Liver (tissue), 9 donors: ENCODE results near the gene GPR39. TPM values are rescaled to one million over a fixed set of nuclear protein-coding genes. Genes with fewer than 3 reads are reported as not detected.

ENCODE experiments used
- DNase-seq: peaks from one replicate; pipeline ENCODE4 v3.0.0-alpha.2; 2017; ENCODE audit warnings: low spot score
- H3K27ac ChIP-seq, 2 donors: one replicate each; pipeline ENCODE4 v1.7.0; 2013; ENCODE audit warnings: inconsistent platforms in 2 of 2, low read length in 2 of 2, control low read depth in 1 of 2, low read depth in 1 of 2, mild to moderate bottlenecking in 1 of 2
- H3K27me3 ChIP-seq, 4 donors: one replicate each; pipeline versions ENCODE4 v1.6.1 to v1.7.0; 2013; ENCODE audit warnings: low read length in 3 of 4, inconsistent platforms in 1 of 4, mild to moderate bottlenecking in 1 of 4, moderate library complexity in 1 of 4; ENCODE audit not compliant: control insufficient read depth in 4 of 4, insufficient read depth in 4 of 4
- H3K36me3 ChIP-seq, 4 donors: one replicate each; pipeline versions ENCODE4 v1.6.1 to v1.7.0; 2013; ENCODE audit warnings: low read length in 3 of 4, mild to moderate bottlenecking in 3 of 4, low read depth in 1 of 4, moderate library complexity in 1 of 4; ENCODE audit not compliant: control insufficient read depth in 4 of 4, insufficient read depth in 3 of 4
- H3K4me1 ChIP-seq, 4 donors: one replicate each; pipeline versions ENCODE4 v1.6.1 to v1.7.0; 2013; ENCODE audit warnings: low read length in 3 of 4, mild to moderate bottlenecking in 3 of 4, moderate library complexity in 1 of 4; ENCODE audit not compliant: control insufficient read depth in 4 of 4, insufficient read depth in 4 of 4
- H3K4me3 ChIP-seq, 3 donors: one replicate each; pipeline versions ENCODE4 v1.6.1 to v1.7.0; 2013; ENCODE audit warnings: low read length in 3 of 3, control low read depth in 1 of 3, low read depth in 1 of 3, mild to moderate bottlenecking in 1 of 3
- H3K9ac ChIP-seq, 2 donors: one replicate each; pipeline ENCODE4 v1.7.0; 2013; ENCODE audit warnings: low read length in 2 of 2, mild to moderate bottlenecking in 2 of 2, moderate library complexity in 2 of 2, control low read depth in 1 of 2, low read depth in 1 of 2
- H3K9me3 ChIP-seq, 4 donors: one replicate each; pipeline versions ENCODE4 v1.6.1 to v1.7.0; 2013; ENCODE audit warnings: low read length in 3 of 4; ENCODE audit not compliant: control insufficient read depth in 4 of 4
- EGR1 ChIP-seq, 2 donors: IDR thresholded peaks; 2 replicates each; pipeline ENCODE4 v1.6.1; 2016 to 2018; ENCODE audit warnings: antibody characterized with exemption in 2 of 2, low read depth in 2 of 2
- FOXA1 ChIP-seq: IDR thresholded peaks from 2 replicates; pipeline ENCODE4 v1.6.1; 2016; ENCODE audit warnings: antibody characterized with exemption
- FOXA2 ChIP-seq: IDR thresholded peaks from 2 replicates; pipeline ENCODE4 v1.6.1; 2016; ENCODE audit warnings: antibody characterized with exemption
- GABPA ChIP-seq, 2 donors: IDR thresholded peaks in 1 of 2; conservative IDR thresholded peaks in 1 of 2; 2 replicates each; pipeline ENCODE4 v1.6.1; 2016; ENCODE audit warnings: antibody characterized with exemption in 2 of 2, mild to moderate bottlenecking in 1 of 2, moderate library complexity in 1 of 2
- HNF4G ChIP-seq: IDR thresholded peaks from 2 replicates; pipeline ENCODE4 v1.6.1; 2016; ENCODE audit warnings: antibody characterized with exemption
- JUND ChIP-seq, 2 donors: IDR thresholded peaks; 2 replicates each; pipeline ENCODE4 v1.6.1; 2016; ENCODE audit warnings: antibody characterized with exemption in 2 of 2
- NR2F2 ChIP-seq: IDR thresholded peaks from 2 replicates; pipeline ENCODE4 v1.6.1; 2016; ENCODE audit warnings: antibody characterized with exemption
- RAD21 ChIP-seq, 2 donors: IDR thresholded peaks; 2 replicates each; pipeline ENCODE4 v1.6.1; 2016; ENCODE audit warnings: antibody characterized with exemption in 2 of 2, mild to moderate bottlenecking in 2 of 2
- RXRA ChIP-seq, 2 donors: IDR thresholded peaks; 2 replicates each; pipeline ENCODE4 v1.6.1; 2017 to 2018; ENCODE audit warnings: antibody characterized with exemption in 2 of 2, mild to moderate bottlenecking in 1 of 2
- SP1 ChIP-seq: IDR thresholded peaks from 2 replicates; pipeline ENCODE4 v1.6.1; 2018; ENCODE audit warnings: antibody characterized with exemption, mild to moderate bottlenecking
- TAF1 ChIP-seq: conservative IDR thresholded peaks from 2 replicates; pipeline ENCODE4 v1.6.1; 2016; ENCODE audit warnings: antibody characterized with exemption, mild to moderate bottlenecking
- YY1 ChIP-seq: IDR thresholded peaks from 2 replicates; pipeline ENCODE4 v1.6.1; 2016; ENCODE audit warnings: antibody characterized with exemption, mild to moderate bottlenecking
- ZBTB33 ChIP-seq: IDR thresholded peaks from 2 replicates; pipeline ENCODE4 v1.6.1; 2016; ENCODE audit warnings: antibody characterized with exemption
- WGBS: extraction: QIAGEN DNeasy Blood & Tissue Kit; methylation state at CpG from one replicate; pipeline ENCODE4 v1.1.7; 2013; 5-methylcytosine and 5-hydroxymethylcytosine counted together
- polyA plus RNA-seq, 2 donors: library from polyadenylated mRNA; stranded (reverse) in 1 of 2; unstranded in 1 of 2; fragments of 200-250 nt in 1 of 2; fragments of >200 nt in 1 of 2; fragmentation: Nextera tagmentation in 1 of 2; extraction: Ambion mirVana in 1 of 2; gene quantifications; one replicate each; pipeline versions ENCODE4 v1.2.1 to v1.2.3, GENCODE V29; 2013 to 2015
- total RNA-seq, 2 donors: library from RNA; depleted of rRNA; stranded (reverse); fragments of >200 nt; gene quantifications; one replicate each; pipeline ENCODE4 v1.2.3, GENCODE V29; 2014
- TF ChIP-seq, protein P1 (sequence below): IDR thresholded peaks from 2 replicates; pipeline ENCODE4 v1.6.1; 2016; ENCODE audit warnings: antibody characterized with exemption
- TF ChIP-seq, protein P2 (sequence below): fragments of 150-350 bp; IDR thresholded peaks from 2 replicates; pipeline ENCODE4 v1.5.1; 2017; ENCODE audit warnings: improper control_type of control experiment, low read depth, low read length; ENCODE audit not compliant: missing input control
- TF ChIP-seq, protein P3 (sequence below): IDR thresholded peaks from 2 replicates; pipeline ENCODE4 v1.6.1; 2016; ENCODE audit warnings: antibody characterized with exemption
- TF ChIP-seq, protein P4 (sequence below): IDR thresholded peaks from 2 replicates; pipeline ENCODE4 v1.6.1; 2016; ENCODE audit warnings: antibody characterized with exemption, mild to moderate bottlenecking
- donor health status: healthy.
- donor health status: healthy.
- donor health status: healthy.
- donor health status: healthy.
- donor health status: healthy.

GPR39 gene
- total and polyA plus RNA-seq, 4 donors: 2.2 to 13.0 (median 2.8) TPM

DNA sequence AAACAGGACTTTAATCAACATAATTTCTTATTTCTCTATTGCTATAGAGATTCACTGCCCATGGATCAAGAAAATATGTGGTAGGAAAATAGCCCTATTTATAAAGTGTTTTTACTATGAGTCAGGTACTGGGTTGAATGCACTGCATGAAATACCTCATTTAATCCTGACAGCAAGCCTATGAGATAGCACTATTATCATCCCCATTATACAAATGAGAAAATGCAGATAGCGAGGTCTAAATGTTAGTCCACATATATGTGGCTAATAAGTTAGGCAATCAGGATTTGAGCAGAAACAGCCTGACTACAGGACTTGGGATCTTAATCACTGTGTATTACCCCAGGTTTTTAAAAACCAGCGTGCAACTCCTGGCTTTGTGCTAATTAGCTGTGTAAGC, 261.9 kb downstream of the GPR39 start (continued):
- TF ChIP-seq, protein P1, sequence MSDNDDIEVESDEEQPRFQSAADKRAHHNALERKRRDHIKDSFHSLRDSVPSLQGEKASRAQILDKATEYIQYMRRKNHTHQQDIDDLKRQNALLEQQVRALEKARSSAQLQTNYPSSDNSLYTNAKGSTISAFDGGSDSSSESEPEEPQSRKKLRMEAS: no peak

- TF ChIP-seq RXRA (IDR thresholded peaks at IDR 0.05) (no peak), SP1 (no peak), JUND (IDR thresholded peaks at IDR 0.05) (no peak), RAD21 (IDR thresholded peaks at IDR 0.05) (no peak), NR2F2 (no peak), HNF4G (no peak), FOXA2 (no peak), FOXA1 (no peak), YY1 (no peak), ZBTB33 (no peak), GABPA (IDR thresholded peaks at IDR 0.05 in 1 of 2, conservative IDR thresholded peaks at IDR 0.05 in 1 of 2) (no peak), TAF1 (no peak), EGR1 (IDR thresholded peaks at IDR 0.05; ENCODE audit: low read depth in 2 of 2) (no peak)
- TF ChIP-seq, protein P2, sequence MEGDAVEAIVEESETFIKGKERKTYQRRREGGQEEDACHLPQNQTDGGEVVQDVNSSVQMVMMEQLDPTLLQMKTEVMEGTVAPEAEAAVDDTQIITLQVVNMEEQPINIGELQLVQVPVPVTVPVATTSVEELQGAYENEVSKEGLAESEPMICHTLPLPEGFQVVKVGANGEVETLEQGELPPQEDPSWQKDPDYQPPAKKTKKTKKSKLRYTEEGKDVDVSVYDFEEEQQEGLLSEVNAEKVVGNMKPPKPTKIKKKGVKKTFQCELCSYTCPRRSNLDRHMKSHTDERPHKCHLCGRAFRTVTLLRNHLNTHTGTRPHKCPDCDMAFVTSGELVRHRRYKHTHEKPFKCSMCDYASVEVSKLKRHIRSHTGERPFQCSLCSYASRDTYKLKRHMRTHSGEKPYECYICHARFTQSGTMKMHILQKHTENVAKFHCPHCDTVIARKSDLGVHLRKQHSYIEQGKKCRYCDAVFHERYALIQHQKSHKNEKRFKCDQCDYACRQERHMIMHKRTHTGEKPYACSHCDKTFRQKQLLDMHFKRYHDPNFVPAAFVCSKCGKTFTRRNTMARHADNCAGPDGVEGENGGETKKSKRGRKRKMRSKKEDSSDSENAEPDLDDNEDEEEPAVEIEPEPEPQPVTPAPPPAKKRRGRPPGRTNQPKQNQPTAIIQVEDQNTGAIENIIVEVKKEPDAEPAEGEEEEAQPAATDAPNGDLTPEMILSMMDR: no peak
- TF ChIP-seq, protein P3, sequence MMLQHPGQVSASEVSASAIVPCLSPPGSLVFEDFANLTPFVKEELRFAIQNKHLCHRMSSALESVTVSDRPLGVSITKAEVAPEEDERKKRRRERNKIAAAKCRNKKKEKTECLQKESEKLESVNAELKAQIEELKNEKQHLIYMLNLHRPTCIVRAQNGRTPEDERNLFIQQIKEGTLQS: no peak
- TF ChIP-seq, protein P4, sequence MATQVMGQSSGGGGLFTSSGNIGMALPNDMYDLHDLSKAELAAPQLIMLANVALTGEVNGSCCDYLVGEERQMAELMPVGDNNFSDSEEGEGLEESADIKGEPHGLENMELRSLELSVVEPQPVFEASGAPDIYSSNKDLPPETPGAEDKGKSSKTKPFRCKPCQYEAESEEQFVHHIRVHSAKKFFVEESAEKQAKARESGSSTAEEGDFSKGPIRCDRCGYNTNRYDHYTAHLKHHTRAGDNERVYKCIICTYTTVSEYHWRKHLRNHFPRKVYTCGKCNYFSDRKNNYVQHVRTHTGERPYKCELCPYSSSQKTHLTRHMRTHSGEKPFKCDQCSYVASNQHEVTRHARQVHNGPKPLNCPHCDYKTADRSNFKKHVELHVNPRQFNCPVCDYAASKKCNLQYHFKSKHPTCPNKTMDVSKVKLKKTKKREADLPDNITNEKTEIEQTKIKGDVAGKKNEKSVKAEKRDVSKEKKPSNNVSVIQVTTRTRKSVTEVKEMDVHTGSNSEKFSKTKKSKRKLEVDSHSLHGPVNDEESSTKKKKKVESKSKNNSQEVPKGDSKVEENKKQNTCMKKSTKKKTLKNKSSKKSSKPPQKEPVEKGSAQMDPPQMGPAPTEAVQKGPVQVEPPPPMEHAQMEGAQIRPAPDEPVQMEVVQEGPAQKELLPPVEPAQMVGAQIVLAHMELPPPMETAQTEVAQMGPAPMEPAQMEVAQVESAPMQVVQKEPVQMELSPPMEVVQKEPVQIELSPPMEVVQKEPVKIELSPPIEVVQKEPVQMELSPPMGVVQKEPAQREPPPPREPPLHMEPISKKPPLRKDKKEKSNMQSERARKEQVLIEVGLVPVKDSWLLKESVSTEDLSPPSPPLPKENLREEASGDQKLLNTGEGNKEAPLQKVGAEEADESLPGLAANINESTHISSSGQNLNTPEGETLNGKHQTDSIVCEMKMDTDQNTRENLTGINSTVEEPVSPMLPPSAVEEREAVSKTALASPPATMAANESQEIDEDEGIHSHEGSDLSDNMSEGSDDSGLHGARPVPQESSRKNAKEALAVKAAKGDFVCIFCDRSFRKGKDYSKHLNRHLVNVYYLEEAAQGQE: no peak
- TF ChIP-seq, protein P1: no peak
- H3K9ac ChIP-seq: no peak overlapping the region
- no peaks in the 10 kb centered on the region for H3K27me3 ChIP-seq
- DNase-seq: no peak
- no peak overlapping the region for H3K4me3 ChIP-seq
- no peaks in the 10 kb centered on the region for H3K4me1 ChIP-seq
- no peak overlapping the region for H3K27ac ChIP-seq
- no peaks in the 10 kb centered on the region for H3K36me3 ChIP-seq
- no peaks in the 10 kb centered on the region for H3K9me3 ChIP-seq
- 87% methylated on average over 3 of the region's 3 CpGs for WGBS
These were observed 263.9 kb downstream of the GPR39 start for GRCh38 chr2:132680544-132680943.
